Cortex of kidney (tissue), 1 donor: ENCODE data around the gene SUMF1.
"Not testable (repeated sequence)": the region's sequence is repeated elsewhere in the genome, so short reads cannot be mapped to it uniquely, and the experiment has no call there.

ENCODE experiments used
- DNase-seq: peaks from one replicate; lab custom pipeline; 2025; lab: John Stamatoyannopoulos, UW

SUMF1 gene

DNA sequence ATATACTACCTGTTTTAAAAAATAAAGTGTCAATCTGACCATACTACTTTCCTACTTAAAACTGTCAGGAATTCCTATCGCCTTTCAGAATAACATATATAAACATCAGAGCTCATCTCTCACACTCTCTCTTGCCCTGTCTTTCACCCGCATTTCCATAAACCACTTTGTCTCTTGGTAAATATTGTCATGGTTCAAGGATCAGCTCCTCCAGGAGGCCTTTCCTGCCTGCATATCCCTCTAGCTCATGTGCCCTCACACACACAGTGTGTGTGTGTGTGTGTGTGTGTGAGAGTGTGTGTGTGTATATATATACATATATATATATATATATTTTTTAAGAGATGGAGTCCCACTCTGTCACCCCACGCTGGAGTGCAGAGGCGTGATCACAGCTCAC is 6.7 kb downstream of the SUMF1 start:
- DNase-seq: no peak

DNA sequence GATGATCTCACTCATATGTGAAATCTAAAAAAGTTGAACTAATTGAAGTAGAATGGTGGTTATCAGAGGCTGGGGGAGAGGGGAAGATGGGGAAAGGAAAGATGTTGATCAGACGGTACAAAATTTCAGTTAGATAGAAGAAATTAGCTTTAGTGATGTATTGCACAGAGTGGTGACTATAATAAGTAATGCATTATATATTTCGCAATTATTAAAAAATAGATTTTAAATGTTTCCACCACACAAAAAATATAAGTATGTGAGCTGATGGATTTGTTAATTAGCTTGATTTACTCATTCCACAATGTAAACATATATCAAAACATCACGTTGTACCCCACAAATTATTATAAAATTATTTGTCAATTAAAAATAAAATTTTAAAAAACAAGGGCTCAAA is 8.1 kb downstream of the SUMF1 start:
- no peak for DNase-seq

DNA sequence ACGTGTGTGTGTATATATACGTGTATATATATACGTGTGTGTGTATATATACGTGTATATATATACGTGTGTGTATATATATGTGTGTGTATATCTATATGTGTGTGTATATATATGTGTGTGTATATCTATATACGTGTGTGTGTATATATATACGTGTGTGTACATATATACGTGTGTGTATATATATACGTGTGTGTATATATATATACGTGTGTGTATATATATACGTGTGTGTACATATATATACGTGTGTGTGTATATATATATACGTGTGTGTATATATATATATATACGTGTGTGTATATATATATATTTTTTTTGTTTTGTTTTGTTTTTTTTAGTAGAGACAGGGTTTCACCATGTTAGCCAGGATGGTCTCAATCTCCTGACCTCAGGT is 10.3 kb downstream of the SUMF1 start:
- not testable (repeated sequence) for DNase-seq

DNA sequence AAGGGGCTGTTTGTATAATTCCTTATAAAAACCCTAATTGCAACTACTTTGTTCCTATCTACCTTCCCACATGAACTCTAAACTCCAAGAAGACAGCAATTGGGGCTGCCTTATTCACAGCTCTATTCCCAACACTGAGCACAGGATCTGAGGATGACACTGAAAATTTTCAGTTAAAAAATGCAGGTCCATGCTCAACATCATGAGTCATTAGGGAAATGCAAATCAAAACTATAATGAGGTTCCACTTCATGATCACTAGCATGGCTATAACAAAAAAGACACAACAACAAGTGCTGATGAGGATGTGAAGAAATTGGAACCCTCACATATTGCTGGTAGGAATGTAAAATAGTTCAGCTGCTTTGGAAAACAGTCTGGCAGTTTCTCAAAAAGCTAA is 12.9 kb downstream of the SUMF1 start:
- no peak for DNase-seq

DNA sequence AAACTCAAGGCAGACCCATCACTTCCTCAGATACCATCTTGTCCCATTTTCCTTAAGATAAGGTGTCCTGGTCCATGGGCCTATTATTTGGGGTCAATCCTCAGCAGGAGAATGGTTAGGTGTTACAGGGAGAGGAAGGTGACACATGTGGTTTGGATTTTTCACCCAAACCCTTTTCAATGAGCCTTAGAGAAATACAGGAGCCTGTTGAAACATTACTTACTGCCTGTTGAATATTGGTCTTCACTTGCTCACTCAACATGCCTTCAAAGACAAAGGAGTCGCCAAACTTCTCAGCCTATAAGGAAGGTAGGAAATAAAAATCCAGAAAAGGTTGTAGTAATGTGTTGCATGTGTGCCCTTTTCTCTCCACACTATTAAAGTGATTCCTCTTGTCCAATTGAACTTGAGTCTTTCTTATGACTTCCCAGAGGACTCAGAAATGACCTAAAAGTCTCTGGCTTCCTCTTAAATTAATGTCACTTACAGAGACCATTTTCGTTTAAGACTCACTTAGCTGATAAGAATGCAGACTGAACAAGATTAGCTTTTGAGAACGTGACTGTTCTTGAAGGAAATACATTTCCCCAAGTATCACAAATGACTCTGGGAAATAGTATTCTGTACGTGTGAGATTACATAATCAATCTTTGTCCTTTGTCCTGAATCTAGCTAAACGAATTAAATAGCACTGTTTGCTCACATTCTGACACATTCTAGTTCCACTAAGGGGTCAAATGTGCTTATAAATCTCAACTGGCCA is 17.8 kb downstream of the SUMF1 start:
- no peak for DNase-seq

DNA sequence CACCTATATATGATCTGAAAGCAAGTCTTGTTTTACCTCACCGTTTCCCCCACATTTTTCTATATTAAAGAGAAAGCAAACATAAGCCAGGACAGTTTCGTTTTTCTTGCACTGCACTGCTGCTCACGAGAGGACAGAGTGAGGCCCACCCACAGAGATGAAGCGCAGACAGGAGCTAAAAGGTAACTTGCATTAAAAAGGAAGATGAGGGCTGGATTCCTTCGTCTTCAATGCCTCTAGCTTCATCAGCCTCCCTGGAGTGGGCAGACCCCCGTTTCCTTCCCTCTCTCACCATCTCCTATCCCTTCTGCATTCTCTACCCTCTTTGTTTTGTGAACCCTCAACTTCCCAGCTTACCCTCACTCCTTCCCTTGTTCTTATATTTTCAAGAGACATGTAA is 18.9 kb downstream of the SUMF1 start:
- DNase-seq: no peak

DNA sequence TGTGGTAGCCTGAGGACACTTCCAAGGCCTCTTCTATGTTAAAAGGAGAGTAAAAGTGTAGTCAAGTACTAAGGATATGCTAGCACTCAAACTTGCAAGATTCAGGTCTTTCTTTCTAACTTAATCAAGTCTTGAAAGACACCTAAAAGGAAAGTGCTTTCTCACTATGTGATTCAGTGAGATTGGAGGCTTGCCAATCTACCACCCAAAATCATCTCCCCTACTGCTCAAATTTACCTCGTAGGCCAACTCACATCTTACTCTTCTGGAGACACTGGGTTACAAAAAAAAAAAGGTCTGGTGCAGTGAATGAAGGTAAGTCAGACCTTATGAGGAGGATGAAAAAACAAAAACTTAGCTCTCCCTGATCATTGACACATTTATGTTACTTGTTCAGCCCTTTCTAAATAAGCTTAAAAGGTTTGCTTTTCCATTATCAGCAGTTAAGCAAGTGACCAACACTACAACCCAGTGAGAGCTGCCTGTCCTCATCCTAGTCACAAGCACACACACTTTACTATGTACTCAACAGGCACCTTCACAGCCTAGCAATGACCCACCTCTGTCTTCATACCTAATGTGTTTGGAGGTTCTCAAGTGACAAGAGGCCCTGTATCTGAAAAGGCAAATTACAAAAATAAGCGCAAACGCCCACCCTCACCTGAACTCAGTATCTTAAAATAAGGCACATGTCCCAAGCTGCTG is 19.6 kb downstream of the SUMF1 start:
- DNase-seq: no peak

DNA sequence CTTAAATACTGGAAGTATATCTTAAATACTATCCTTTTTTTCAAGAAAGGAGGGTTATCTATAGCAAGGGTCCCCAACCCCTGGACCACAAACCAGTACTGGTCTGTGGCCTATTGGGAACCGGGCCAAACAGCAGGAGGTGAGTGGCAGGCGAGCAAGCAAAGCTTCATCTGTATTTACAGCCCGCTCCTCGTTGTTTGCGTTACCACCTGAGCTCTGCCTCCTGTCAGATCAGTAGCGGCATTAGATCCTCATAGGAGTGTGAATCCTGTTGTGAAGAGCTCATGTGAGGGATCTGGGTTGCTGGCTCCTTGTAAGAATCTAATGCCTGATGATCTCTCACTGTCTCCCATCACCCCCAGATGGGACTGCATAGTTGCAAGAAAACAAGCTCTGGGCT is 26.1 kb downstream of the SUMF1 start:
- DNase-seq: no peak

DNA sequence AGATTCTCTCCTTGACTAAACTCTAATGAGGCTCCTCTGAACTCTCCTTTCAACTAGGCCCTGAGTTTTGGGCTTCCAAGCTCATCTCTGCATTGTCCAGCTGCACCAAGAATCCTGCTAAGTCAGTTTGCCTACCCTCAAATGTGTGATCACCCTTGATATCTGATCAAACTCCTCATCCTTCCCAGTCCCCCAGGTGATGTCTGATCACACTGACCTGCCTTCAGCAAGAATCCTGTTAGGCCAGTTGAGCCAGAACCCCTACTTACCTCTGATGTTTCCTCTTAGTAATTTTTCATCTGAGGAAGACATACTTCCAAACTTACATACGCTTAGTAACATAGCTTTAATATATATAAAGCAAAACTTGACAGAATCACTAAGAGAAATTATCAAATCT is 28.8 kb downstream of the SUMF1 start:
- DNase-seq: no peak

DNA sequence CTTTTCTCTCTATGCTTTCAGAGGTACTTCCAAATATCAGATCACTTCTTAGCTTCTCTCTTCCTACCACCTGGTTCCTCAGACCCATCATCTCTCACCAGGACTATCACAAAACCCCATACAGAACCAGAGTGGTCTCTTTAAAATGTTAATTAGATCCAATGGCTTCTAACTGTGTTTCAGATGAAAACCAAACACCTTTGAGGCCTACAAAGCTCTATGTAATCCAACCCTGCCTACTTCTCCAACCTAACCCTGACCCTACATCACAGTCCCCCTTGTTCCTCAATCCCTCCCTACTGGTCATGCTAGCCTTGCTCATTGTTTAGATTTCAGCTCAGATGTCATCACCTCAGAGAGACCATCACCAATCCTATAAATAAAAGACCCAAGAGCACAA is 34.8 kb downstream of the SUMF1 start:
- no peak for DNase-seq

DNA sequence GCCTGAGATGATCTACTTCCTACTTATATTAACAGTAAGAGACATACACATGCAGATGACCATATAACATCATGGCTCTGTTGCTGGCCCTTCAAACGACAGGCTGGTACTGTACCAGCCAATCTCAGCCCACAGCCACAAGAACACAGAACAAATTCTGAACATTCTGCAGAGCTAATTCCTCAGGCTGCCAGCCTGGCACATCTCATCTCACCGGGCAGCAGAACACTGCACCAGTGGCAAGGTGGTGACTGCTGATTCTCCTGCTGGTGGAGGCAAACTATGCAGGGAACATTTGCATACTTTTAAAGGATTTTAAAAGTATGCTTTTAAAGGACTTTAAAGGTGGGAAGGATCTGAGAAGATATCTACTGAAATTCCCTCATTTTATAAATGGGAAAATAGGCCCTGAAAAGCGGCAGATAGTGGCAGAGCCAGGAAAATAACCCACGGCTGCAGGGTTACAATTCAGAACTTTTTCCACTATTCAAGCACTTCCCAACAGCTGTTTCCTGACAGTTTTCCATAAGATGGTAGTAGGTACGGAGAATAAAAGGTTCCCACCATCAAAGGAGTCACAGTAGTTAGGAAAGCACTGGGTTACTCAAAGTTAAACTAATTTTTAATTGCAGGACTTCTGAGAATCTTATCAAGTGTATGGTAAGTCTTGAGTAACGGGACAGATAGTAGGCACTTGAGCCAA is 37.3 kb downstream of the SUMF1 start:
- no peak for DNase-seq

DNA sequence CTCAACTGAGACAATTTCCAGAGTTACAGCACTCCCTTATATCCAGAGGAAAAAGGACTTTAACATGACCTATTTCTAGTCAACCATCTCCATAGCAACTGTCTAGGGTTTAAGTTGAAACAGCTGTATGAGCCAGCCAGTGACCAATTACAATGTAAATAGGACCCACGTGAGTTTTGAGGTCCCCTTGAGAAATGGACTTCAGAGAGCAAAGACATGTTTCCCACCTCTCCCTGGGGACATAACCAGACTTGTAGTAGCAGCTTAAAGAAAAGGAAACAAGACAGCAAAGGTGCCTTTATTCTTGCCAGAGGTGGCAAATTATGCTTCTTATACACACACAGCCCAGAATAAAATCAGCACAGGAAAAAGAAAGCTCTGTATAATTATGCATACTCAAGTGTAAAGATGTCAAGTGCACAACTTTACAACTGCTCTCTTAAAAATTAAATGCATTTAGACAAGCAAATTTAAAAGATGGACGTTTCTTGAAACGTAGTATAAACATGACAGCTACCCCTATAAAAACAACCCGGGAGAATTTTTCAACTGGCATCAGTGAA is 40.2 kb downstream of the SUMF1 start:
- no peak for DNase-seq

DNA sequence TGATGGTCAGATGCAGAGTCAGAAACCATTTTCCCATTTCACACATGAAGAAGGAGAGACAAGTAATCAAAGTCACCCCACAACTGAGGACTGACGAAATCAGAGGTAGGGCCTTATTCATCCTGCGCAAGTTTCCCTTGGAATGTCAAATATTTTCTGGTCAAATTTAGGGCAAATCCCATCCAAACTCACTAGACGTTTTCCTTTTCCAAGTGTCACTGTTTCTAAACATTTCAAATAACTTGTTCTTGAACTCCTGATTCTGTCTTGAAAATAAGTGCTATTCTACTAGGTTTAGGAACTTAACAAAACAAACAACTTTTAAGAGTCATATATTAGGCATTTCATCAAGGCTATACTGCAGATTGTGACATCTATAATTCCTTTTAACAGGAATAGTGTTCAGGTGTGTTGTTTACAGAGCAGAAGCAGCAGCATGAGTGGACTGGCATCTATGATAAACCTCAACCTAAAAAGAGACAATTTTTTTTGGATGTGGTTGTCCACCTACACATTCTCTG is 40.7 kb downstream of the SUMF1 start:
- DNase-seq: no peak

DNA sequence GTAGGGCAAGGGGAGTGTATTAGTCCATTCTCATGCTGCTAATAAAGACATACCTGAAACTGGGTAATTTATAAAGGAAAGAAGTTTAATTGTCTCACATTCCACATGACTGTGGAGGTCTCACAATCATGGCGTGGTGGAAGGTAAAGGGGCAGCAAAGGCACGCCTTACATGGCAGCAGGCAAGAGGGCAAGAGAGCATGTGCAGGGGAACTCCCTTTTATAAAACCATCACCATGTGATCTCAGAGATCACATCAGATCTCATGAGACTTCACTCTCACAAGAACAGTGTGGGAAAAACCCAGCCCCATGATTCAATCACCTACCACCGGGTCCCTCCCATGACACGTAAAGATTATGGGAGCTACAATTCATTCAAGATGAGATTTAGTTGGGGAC is 41.4 kb downstream of the SUMF1 start:
- no peak for DNase-seq

DNA sequence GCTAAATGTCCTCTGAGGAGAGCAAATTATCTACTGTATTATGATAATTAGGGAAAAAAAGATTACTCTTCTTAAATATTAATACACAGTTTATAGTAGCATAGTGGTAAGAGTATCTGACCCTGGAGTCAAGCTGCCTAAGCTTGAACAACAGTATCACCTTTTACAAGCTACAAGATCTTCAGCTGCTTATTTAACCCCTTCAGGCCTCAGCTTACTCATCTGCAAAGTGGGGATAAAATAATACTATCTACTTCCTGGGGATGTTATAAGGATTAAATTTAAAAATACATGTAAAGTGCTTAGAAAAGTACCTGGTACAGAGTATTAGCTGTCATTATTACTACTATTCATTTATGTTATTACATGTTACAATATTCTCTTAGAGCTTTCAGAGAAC is 42.0 kb downstream of the SUMF1 start:
- no peak for DNase-seq

DNA sequence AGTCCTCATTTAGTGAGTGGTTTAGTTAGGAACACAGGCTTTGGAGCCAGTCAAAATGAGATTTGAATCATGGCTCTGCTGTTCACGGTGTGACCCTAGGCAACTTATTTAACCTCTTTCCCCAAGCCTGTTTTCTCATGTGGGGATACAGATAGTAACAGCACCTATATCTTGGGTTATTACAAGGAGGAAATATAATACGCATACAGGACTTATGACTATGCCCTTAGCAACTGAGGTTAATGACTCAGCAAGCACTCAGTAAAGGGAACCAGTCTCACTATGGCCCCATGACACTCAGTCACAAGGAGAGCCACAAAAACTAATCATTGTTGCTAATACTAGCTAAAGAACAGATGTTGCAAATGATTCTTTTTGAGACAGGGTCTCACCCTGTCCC is 45.9 kb downstream of the SUMF1 start:
- no peak for DNase-seq

DNA sequence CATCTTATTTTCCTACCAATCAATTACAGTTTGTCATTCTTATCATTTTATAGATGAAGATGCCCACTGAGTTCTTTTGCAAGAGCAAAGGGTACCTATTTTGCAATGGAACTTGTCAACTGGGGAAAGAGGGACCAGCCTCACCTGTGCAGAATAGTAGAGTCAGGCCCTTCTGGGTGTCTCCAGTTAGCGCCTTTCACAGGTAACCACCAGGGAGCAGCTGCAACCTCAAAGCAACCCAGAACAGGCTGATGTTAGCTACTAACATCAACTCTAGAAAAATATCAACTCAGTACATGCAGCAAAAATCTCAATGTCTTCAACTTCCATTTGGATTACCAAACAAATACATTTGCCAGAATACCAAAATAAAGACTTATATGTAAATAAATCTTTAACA is 47.1 kb downstream of the SUMF1 start:
- no peak for DNase-seq

DNA sequence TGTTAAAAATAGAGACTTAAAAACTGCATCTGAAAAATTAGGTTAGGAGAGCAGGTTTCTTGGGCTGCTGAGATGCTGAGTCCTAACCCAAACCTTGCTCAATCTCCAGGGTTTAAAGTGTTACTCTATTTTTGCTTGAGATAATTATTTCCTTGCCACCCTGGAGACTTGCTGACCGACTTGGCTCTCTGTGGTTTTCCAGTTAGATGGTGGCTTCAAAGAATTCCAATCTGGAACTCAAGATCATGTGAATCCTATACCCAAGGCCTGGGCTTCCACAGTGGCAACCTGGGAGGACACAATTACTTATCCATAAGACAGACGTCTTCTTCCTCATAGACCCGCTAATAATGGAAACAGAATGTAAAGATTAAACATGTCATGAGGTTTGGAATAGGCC is 47.7 kb downstream of the SUMF1 start:
- no peak for DNase-seq

DNA sequence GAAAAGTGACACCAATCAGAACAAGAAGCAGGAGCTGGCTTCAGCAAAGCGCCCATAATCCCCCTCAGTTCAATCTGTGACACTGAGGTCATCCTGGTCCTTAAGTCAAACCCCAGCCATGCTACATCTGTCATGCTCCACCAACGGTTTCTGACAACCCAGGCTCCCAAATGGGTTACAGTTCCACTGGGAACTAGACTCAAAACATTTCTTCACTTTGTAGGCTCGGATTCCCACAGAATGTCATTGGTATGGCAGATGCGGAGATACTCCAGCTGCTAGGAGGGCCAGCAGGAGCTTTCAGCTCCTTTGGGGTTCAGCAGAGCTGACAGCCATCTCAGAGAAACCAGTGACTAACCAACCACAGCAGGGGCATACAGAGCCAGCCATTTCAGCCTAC is 48.9 kb downstream of the SUMF1 start:
- no peak for DNase-seq

DNA sequence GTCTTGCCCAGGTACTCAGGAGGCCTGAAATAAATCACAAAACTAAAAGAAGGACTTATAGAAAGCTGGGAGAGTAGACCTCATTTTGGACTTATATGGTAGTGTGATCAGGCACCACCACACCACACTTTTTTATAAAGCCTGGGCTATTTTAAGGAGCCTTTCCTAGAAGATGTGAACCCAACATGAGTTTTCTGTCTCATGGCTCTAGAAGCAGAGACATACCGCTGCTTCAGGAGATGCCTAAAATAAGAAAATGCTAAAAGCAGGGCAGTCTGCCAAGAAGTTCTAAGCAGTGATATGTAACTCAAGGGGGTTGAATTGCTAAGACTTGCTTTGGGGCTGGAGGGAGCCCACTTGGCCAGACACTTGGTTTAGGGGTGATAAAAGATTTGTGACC is 49.6 kb downstream of the SUMF1 start:
- DNase-seq: no peak

DNA sequence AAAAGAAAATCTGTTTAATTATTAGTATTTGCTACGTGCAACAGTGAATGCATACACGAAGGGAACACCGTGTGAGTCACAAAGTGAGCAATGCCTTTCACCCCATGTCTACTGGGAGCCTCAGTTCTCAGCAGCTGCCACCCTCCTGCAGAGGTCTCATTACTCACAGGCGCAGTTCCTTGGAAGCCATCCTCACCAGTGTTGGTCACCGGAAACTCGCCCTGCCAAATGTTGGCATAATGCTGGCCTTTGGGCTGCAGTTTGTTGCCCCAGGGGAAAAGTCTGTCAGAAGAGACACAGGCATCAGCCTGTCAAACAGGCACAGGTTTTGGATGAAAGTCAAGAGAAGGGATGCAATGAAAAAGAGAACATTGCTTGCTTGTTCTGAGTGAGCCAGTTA is 50.1 kb downstream of the SUMF1 start:
- DNase-seq: no peak

DNA sequence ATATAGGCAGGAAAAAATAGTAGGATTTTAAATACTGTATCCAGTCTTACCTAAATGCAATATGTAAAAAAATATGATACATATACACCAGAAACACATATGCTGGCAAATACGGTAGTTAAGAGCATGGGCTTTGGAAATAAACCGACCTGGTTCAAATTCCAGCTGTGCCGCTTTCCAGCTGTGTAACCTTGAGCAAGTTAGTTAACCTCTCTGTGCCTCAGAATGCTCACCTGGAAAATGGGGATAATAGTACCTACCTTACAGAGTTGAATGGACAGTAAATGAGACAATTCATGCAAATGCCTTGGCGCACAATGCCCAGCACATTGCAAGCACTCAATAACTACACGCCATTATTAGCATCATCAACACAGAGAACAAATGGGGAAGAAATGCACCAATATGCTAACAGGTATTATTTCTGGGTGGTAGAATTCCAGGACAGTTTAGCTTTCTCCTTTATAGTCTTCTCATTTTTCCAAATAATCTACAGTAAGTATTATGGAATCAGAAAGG is 50.6 kb downstream of the SUMF1 start:
- no peak for DNase-seq
